ENCODE results near the gene FAIM.

Gene FAIM

GRCh38 chr3:138681463-138682220, 73.1 kb downstream of the FAIM start:
- no peak for DNase-seq

DNA sequence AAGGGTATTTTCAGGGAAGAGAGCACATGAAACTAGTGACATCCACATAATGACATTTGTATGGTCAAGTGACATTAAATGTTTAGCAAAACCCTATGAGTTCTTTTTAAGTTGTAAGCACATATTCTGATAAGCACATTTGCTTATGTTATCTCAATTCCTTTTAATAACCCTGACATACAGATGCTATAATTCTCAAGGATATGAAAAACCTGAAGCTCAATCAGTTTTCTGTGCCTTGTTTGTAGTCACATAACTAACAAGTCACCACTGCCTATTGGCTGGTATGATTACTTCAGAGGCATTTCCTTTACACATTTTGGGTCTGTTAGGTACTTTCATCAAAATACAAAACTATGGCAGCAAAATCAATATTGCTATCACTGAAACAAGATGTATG, 74.1 kb downstream of the FAIM start:
- DNase-seq: no peak

Measured in inflammatory macrophage treated with lipopolysaccharide for 4 hours (primary cell).